HEK293 (cell line): ENCODE data around the gene NFIX.

Experiments used
- CTCF ChIA-PET: fragments of 350-600 bp; formaldehyde crosslinking; extraction: SDS; loops from one replicate; lab custom pipeline; 2021; ENCODE audit warnings: antibody characterized with exemption; lab: Yijun Ruan, JAX
- POLR2A ChIA-PET: fragments of 300-600 bp; formaldehyde crosslinking; extraction: SDS; loops from one replicate; lab custom pipeline; 2020; ENCODE audit warnings: antibody characterized with exemption, inconsistent platforms; lab: Yijun Ruan, JAX
- H3K27ac ChIP-seq: fragments of 200-500 bp; sonication (Bioruptor generic); 2 replicates; pipeline ENCODE4 v1.5.1; 2014; ENCODE audit warnings: low read depth, low read length, control low read depth, inconsistent platforms; ENCODE audit errors: extremely low read depth
- H3K36me3 ChIP-seq, 2 experiments: fragments of 200-500 bp in 1 of 2; sonication (Bioruptor generic) in 1 of 2; 1 replicate in 1 of 2; 2 replicates in 1 of 2; pipeline ENCODE4 v1.5.1; 2014 to 2017; ENCODE audit warnings: inconsistent platforms in 2 of 2, low read length in 2 of 2; ENCODE audit not compliant: control insufficient read depth in 2 of 2, insufficient read depth in 1 of 2
- H3K4me1 ChIP-seq: fragments of 200-500 bp; sonication (Bioruptor generic); 2 replicates; pipeline ENCODE4 v1.5.1; 2014; ENCODE audit warnings: mild to moderate bottlenecking, low read length, inconsistent platforms; ENCODE audit not compliant: control insufficient read depth, insufficient read depth
- H3K4me3 ChIP-seq: 2 replicates; pipeline ENCODE4 v1.5.1; 2011; ENCODE audit warnings: low read depth, mild to moderate bottlenecking, control low read depth, low read length, moderate library complexity
- H3K9me3 ChIP-seq: fragments of 200-500 bp; sonication (Bioruptor generic); 2 replicates; pipeline ENCODE4 v1.5.1; 2014; ENCODE audit warnings: low read depth, low read length, inconsistent platforms; ENCODE audit not compliant: control insufficient read depth, insufficient read depth
- GLI4 ChIP-seq: fragments of 450-650 bp; formaldehyde crosslinking; IDR thresholded peaks from 2 replicates; pipeline ENCODE4 v1.5.1; 2016; ENCODE audit warnings: missing biosample characterization, missing genetic modification characterization
- HIC1 ChIP-seq: fragments of 450-650 bp; formaldehyde crosslinking; IDR thresholded peaks from 2 replicates; pipeline ENCODE4 v1.5.1; 2016; ENCODE audit warnings: missing biosample characterization, missing genetic modification characterization
- HOXD13 ChIP-seq: sonication (generic); formaldehyde crosslinking; IDR thresholded peaks from 2 replicates; pipeline ENCODE4 v1.8.0; 2022; ENCODE audit warnings: missing genetic modification reagents, borderline replicate concordance
- KLF1 ChIP-seq: fragments of 450-650 bp; formaldehyde crosslinking; IDR thresholded peaks from 2 replicates; pipeline ENCODE4 v1.5.1; 2016; ENCODE audit warnings: missing biosample characterization, missing genetic modification characterization
- KLF10 ChIP-seq: fragments of 450-650 bp; IDR thresholded peaks from 2 replicates; pipeline ENCODE4 v1.5.1; 2018; ENCODE audit warnings: missing biosample characterization, mild to moderate bottlenecking, missing genetic modification characterization
- KLF16 ChIP-seq: fragments of 450-650 bp; formaldehyde crosslinking; IDR thresholded peaks from 2 replicates; pipeline ENCODE4 v1.5.1; 2017; ENCODE audit warnings: missing biosample characterization, missing genetic modification characterization
- MZF1 ChIP-seq: fragments of 450-650 bp; formaldehyde crosslinking; IDR thresholded peaks from 2 replicates; pipeline ENCODE4 v1.5.1; 2017; ENCODE audit warnings: missing biosample characterization, missing genetic modification characterization, borderline replicate concordance
- ZBTB11 ChIP-seq: fragments of 450-650 bp; formaldehyde crosslinking; conservative IDR thresholded peaks from 2 replicates; pipeline ENCODE4 v1.5.1; 2016; ENCODE audit warnings: low read depth, missing biosample characterization, missing genetic modification characterization
- ZBTB48 ChIP-seq: fragments of 450-650 bp; formaldehyde crosslinking; IDR thresholded peaks from 2 replicates; pipeline ENCODE4 v1.5.1; 2016; ENCODE audit warnings: missing biosample characterization, missing genetic modification characterization
- ZBTB7A ChIP-seq: fragments of 450-650 bp; formaldehyde crosslinking; IDR thresholded peaks from 2 replicates; pipeline ENCODE4 v1.5.1; 2016; ENCODE audit warnings: low read depth, missing biosample characterization, missing genetic modification characterization
- ZNF16 ChIP-seq: fragments of 450-650 bp; formaldehyde crosslinking; IDR thresholded peaks from 2 replicates; pipeline ENCODE4 v1.5.1; 2016; ENCODE audit warnings: low read depth, missing biosample characterization, missing genetic modification characterization
- ZNF248 ChIP-seq: fragments of 450-650 bp; formaldehyde crosslinking; IDR thresholded peaks from 2 replicates; pipeline ENCODE4 v1.5.1; 2017; ENCODE audit warnings: missing biosample characterization, missing genetic modification characterization
- ZNF311 ChIP-seq: fragments of 450-650 bp; formaldehyde crosslinking; IDR thresholded peaks from 2 replicates; pipeline ENCODE4 v1.5.1; 2017; ENCODE audit warnings: missing biosample characterization, missing genetic modification characterization, borderline replicate concordance
- ZNF473 ChIP-seq: fragments of 450-650 bp; formaldehyde crosslinking; IDR thresholded peaks from 2 replicates; pipeline ENCODE4 v1.5.1; 2017; ENCODE audit warnings: missing biosample characterization, missing genetic modification characterization
- ZNF549 ChIP-seq: fragments of 450-650 bp; IDR thresholded peaks from 2 replicates; pipeline ENCODE4 v1.5.1; 2018; ENCODE audit warnings: missing biosample characterization, missing genetic modification characterization, mild to moderate bottlenecking, inconsistent platforms, moderate library complexity
- ZNF561 ChIP-seq: fragments of 450-650 bp; IDR thresholded peaks from 2 replicates; pipeline ENCODE4 v1.5.1; 2018; ENCODE audit warnings: missing biosample characterization, missing genetic modification characterization, borderline replicate concordance
- ZNF623 ChIP-seq: fragments of 450-650 bp; formaldehyde crosslinking; IDR thresholded peaks from 2 replicates; pipeline ENCODE4 v1.5.1; 2016; ENCODE audit warnings: missing biosample characterization, missing genetic modification characterization
- ZNF629 ChIP-seq: fragments of 450-650 bp; formaldehyde crosslinking; IDR thresholded peaks from 2 replicates; pipeline ENCODE4 v1.5.1; 2017; ENCODE audit warnings: missing biosample characterization, missing genetic modification characterization
- ZNF660 ChIP-seq: fragments of 450-650 bp; IDR thresholded peaks from 2 replicates; pipeline ENCODE4 v1.5.1; 2018; ENCODE audit warnings: missing biosample characterization, mild to moderate bottlenecking, missing genetic modification characterization
- ZNF692 ChIP-seq: fragments of 450-650 bp; formaldehyde crosslinking; IDR thresholded peaks from 2 replicates; pipeline ENCODE4 v1.5.1; 2016; ENCODE audit warnings: missing biosample characterization, missing genetic modification characterization
- ZNF76 ChIP-seq: fragments of 450-650 bp; formaldehyde crosslinking; IDR thresholded peaks from 2 replicates; pipeline ENCODE4; 2016; ENCODE audit warnings: low read depth, missing biosample characterization, missing genetic modification characterization, borderline replicate concordance
- ZNF830 ChIP-seq: fragments of 450-650 bp; IDR thresholded peaks from 2 replicates; pipeline ENCODE4 v1.5.0; 2018; ENCODE audit warnings: missing biosample characterization, missing genetic modification characterization, low read depth, mild to moderate bottlenecking, moderate library complexity
- ZSCAN30 ChIP-seq: fragments of 450-650 bp; IDR thresholded peaks from 2 replicates; pipeline ENCODE4 v1.5.1; 2018; ENCODE audit warnings: missing biosample characterization, mild to moderate bottlenecking, missing genetic modification characterization, moderate library complexity
- TF ChIP-seq, protein P1 (sequence below): fragments of 450-650 bp; formaldehyde crosslinking; IDR thresholded peaks from 2 replicates; pipeline ENCODE4 v1.5.1; 2016; ENCODE audit warnings: missing biosample characterization, missing genetic modification characterization
- TF ChIP-seq, protein P2 (sequence below): sonication (generic); formaldehyde crosslinking; IDR thresholded peaks from 2 replicates; pipeline ENCODE4 v1.8.1; 2022; ENCODE audit warnings: mild to moderate bottlenecking, moderate library complexity, missing genetic modification reagents
- TF ChIP-seq, protein P3 (sequence below): fragments of 450-650 bp; formaldehyde crosslinking; IDR thresholded peaks from 2 replicates; pipeline ENCODE4 v1.5.1; 2016; ENCODE audit warnings: missing biosample characterization, missing genetic modification characterization

Gene NFIX

GRCh38 chr19:12956446-12957388 is 38.6 kb upstream of the NFIX start, which contains the start of gene GADD45GIP1:
TSS of gene GADD45GIP1 (minus strand) at chr19:12957223. CDS start at chr19:12957212, 11 bp downstream.
- H3K9me3 ChIP-seq: no peaks in the 10 kb centered on the region
- H3K27ac ChIP-seq: peak within 1 kb of the TSS; percentile 63
- peak within 1 kb of the TSS; percentile 74 for H3K4me3 ChIP-seq
- H3K4me1 ChIP-seq: peaks cover 10% of the 10 kb centered on the region
- ChIA-PET POLR2A (interaction anchor here (1.0 to 1.9 kb wide), 4 partner anchors 9 to 66 kb away, joined by 3 to 6 read pairs (median 4); partner anchors contain the start of gene GCDH), CTCF (interaction anchor here (5.5 kb wide), 1 partner anchor 10 kb away, joined by 48 read pairs; no protein-coding TSS in a partner anchor)
- peaks cover 16 to 35% of the 10 kb centered on the region in 2 experiments for H3K36me3 ChIP-seq
- TF ChIP-seq KLF10 (tag by site-specific recombination) (peak; percentile 73), ZBTB11 (tag by site-specific recombination) (peak; percentile 16; the same call in 1 of the 2 replicates), ZNF248 (tag by site-specific recombination) (no peak), ZNF830 (tag by site-specific recombination) (no peak), KLF16 (tag by site-specific recombination) (peak; percentile 10; the same call in 1 of the 2 replicates), ZNF561 (tag by site-specific recombination) (peak; percentile 72; the same call in 1 of the 2 replicates), ZSCAN30 (tag by site-specific recombination) (peak; percentile 79), HOXD13 (peak; percentile 24; the same call in 1 of the 2 replicates), GLI4 (no peak), ZNF549 (no peak), ZNF623 (tag by site-specific recombination) (no peak), ZNF16 (no peak), ZNF629 (tag by site-specific recombination) (peak; percentile 35; the same call in 1 of the 2 replicates), ZNF76 (tag by site-specific recombination) (peak; percentile 59; the same call in 1 of the 2 replicates), ZNF473 (tag by site-specific recombination) (no peak), ZBTB7A (peak; percentile 11; the same call in 1 of the 2 replicates), HIC1 (tag by site-specific recombination) (peak; percentile 87), MZF1 (tag by site-specific recombination) (no peak), ZNF692 (peak; percentile 80), ZBTB48 (tag by site-specific recombination) (no peak), ZNF660 (peak; percentile 75), ZNF311 (tag by site-specific recombination) (no peak), KLF1 (no peak)
- TF ChIP-seq, protein P1, sequence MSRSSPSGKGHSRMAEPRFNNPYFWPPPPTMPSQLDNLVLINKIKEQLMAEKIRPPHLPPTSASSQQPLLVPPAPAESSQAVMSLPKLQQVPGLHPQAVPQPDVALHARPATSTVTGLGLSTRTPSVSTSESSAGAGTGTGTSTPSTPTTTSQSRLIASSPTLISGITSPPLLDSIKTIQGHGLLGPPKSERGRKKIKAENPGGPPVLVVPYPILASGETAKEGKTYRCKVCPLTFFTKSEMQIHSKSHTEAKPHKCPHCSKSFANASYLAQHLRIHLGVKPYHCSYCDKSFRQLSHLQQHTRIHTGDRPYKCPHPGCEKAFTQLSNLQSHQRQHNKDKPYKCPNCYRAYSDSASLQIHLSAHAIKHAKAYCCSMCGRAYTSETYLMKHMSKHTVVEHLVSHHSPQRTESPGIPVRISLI (tag by site-specific recombination): no peak
- TF ChIP-seq, protein P2, sequence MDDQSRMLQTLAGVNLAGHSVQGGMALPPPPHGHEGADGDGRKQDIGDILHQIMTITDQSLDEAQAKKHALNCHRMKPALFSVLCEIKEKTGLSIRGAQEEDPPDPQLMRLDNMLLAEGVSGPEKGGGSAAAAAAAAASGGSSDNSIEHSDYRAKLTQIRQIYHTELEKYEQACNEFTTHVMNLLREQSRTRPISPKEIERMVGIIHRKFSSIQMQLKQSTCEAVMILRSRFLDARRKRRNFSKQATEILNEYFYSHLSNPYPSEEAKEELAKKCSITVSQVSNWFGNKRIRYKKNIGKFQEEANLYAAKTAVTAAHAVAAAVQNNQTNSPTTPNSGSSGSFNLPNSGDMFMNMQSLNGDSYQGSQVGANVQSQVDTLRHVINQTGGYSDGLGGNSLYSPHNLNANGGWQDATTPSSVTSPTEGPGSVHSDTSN (CRISPR knock-in tag): no peak; the same call in 1 of the 2 replicates
- TF ChIP-seq, protein P3, sequence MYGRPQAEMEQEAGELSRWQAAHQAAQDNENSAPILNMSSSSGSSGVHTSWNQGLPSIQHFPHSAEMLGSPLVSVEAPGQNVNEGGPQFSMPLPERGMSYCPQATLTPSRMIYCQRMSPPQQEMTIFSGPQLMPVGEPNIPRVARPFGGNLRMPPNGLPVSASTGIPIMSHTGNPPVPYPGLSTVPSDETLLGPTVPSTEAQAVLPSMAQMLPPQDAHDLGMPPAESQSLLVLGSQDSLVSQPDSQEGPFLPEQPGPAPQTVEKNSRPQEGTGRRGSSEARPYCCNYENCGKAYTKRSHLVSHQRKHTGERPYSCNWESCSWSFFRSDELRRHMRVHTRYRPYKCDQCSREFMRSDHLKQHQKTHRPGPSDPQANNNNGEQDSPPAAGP (tag by site-specific recombination): no peak
